Astrocyte (in vitro differentiated cells and primary cell): ENCODE results near the gene TNFRSF17.

Experiments
- CTCF ChIP-seq: IDR thresholded peaks from 2 replicates; pipeline ENCODE4 v1.5.1; 2011; ENCODE audit warnings: low read depth, mild to moderate bottlenecking, inconsistent platforms, low read length, moderate library complexity; ENCODE audit not compliant: insufficient read depth
- EZH2 ChIP-seq: IDR thresholded peaks from 2 replicates; pipeline ENCODE4 v1.6.1; 2012; ENCODE audit warnings: mild to moderate bottlenecking, low read length, inconsistent platforms; ENCODE audit not compliant: insufficient read depth

GRCh38 chr16:12006637-12007036 lies 41.6 kb downstream of the TNFRSF17 start:
- TF ChIP-seq CTCF = no peak
- no peak for TF ChIP-seq EZH2
